GM18519 (cell line): ENCODE results near the gene SLC26A11.
"Not testable (repeated sequence)": the region's sequence is repeated elsewhere in the genome, so short reads cannot be mapped to it uniquely, and the experiment has no call there.

Experiments
- ATAC-seq: cut with Tn5 transposase; IDR thresholded peaks from one replicate; pipeline ENCODE4 v1.9.1; 2021; ENCODE audit warnings: mild to moderate bottlenecking, moderate library complexity; ENCODE audit not compliant: unreplicated experiment, low FRiP score

Gene SLC26A11

GRCh38 chr17:80195671-80196529 lies 24.3 kb upstream of the SLC26A11 start:
- ATAC-seq: no peak

GRCh38 chr17:80196652-80197051 lies 23.6 kb upstream of the SLC26A11 start:
- no peak for ATAC-seq

GRCh38 chr17:80198144-80198661 lies 22.0 kb upstream of the SLC26A11 start:
- ATAC-seq: no peak

- ATAC-seq: not testable (repeated sequence)
These were observed 20.9 kb upstream of the SLC26A11 start for GRCh38 chr17:80199295-80199694.

GRCh38 chr17:80201446-80201845 lies 18.8 kb upstream of the SLC26A11 start:
- ATAC-seq: no peak

- no peak for ATAC-seq
These were observed 18.0 kb upstream of the SLC26A11 start for GRCh38 chr17:80202197-80202596.

- ATAC-seq: no peak
These were observed 16.7 kb upstream of the SLC26A11 start for GRCh38 chr17:80203471-80203963.

- ATAC-seq: no peak
These were observed 15.4 kb upstream of the SLC26A11 start for GRCh38 chr17:80204626-80205468.

- no peak for ATAC-seq
These were observed 14.4 kb upstream of the SLC26A11 start for GRCh38 chr17:80205811-80206210.

GRCh38 chr17:80208050-80208449 lies 12.2 kb upstream of the SLC26A11 start:
- ATAC-seq: no peak

GRCh38 chr17:80209765-80210164 lies 10.5 kb upstream of the SLC26A11 start:
- ATAC-seq: no peak

GRCh38 chr17:80210348-80211108 lies 9.7 kb upstream of the SLC26A11 start:
- ATAC-seq: no peak

GRCh38 chr17:80212109-80212508 lies 8.1 kb upstream of the SLC26A11 start:
- no peak for ATAC-seq

GRCh38 chr17:80212511-80212910 lies 7.7 kb upstream of the SLC26A11 start:
- no peak for ATAC-seq

GRCh38 chr17:80212962-80213642 lies 7.1 kb upstream of the SLC26A11 start:
- ATAC-seq: no peak

- no peak for ATAC-seq
These were observed 6.6 kb upstream of the SLC26A11 start for GRCh38 chr17:80213643-80213975.

GRCh38 chr17:80214012-80214877 lies 6.0 kb upstream of the SLC26A11 start:
- no peak for ATAC-seq

- no peak for ATAC-seq
These were observed 5.4 kb upstream of the SLC26A11 start for GRCh38 chr17:80214878-80215210.
